GM12874 (cell line): ENCODE data around the gene GARIN1A.

ENCODE experiments used
- CTCF ChIP-seq: IDR thresholded peaks from 2 replicates; pipeline ENCODE4 v1.5.1; 2011; ENCODE audit warnings: low read depth, mild to moderate bottlenecking, control low read depth, low read length, moderate library complexity; ENCODE audit not compliant: insufficient read depth

The GARIN1A gene

DNA sequence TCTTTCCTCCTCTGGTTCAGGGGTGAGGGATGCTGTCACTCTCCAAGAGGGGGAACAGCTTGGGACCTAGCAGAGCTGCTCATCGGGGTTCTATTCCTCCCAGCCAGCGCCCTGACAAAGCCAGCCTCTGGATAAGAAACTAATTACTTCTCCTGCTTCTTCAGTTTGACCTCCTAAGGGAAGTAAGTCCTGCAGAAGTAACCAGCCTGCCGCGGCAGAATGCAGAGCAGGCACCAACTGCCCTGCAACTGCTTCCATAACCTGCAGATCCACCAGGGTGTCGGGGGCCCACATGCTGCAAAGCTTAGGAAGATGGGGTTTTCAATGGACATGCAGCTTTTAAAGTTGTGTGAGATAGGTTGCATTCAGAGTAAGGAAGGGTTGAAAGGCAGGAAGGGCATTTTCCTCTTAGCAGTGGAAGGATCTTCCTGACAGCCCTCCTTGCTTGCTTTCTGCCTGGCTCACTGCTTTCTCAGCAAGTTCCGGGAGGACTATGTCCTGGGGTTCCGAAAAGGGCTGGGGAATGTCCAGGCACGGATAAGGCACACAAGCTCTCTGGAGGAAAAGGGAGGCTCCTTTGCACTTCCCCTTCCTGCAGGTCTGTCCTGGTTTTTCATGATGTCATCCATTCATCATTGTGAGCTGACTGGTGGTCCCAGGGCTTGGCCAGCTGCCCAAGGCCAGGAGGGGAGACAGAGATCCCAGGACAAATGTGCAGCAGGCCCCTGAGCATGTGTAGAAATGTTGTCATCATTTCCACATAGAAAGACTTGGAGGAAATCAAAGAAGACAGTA is 42.8 kb downstream of the GARIN1A start:
- TF ChIP-seq CTCF, result no peak

DNA sequence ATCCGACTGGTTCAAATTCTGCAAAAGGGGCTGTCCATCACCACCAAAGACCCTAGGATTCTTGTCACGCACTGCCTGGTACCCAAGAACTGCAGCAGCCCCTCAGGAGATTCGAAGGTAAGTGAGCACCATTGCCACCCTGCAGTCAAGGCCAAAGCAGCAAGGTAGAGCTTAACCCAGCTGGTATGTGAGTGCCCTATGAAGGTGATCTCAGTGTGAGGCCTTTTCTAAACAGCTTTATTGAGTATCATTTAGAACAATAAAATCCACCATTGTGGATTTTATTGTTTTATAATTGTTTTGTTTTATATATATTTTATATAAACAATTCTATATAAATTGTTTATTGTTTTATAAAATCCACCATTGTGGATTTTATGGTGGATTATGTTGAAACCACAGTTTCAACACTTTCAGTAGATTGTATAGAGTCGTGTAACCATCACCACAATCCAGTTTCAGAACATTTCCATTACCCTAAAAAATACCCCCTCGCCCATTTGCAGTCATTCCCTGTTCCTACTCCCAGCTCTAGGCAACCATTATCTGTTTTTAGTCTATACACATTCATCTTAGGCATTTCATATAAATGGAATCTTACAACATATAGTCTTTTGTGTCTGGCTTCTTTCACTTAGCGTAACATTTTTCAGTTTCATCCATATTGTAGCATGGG is 47.0 kb downstream of the GARIN1A start:
- TF ChIP-seq CTCF, result no peak

GRCh38 chr7:128721376-128721775 is 49.3 kb downstream of the GARIN1A start:
- TF ChIP-seq CTCF, result no peak
